ENCODE measurements around the gene OR7A17. TPM values are rescaled to one million over a fixed set of nuclear protein-coding genes. Genes with fewer than 3 reads are reported as not detected.

Gene OR7A17
- under 1 TPM in 1 of 2 donors, not detected in 1; 0.06 TPM for total RNA-seq
- not detected for polyA plus RNA-seq (ENCODE audit: insufficient read depth, low read depth, low replicate concordance)
- long read RNA-seq, donor 1, partial matches to known transcripts: 0 of 1 reads
- long read RNA-seq, donor 1, other reads (novel, unspliced or antisense): 0 of 1 reads
- long read RNA-seq, donor 2: 0 reads

- Histone ChIP-seq H3K9me3 (no peaks in the 10 kb centered on the region), H3K4me3 (no peak within 1 kb of the TSS), H3K4me1 (peaks cover 1% of the 10 kb centered on the region), H3K27me3 (no peaks in the 10 kb centered on the region), H3K36me3 (ENCODE audit: low read depth, missing control alignments) (no peaks in the 10 kb centered on the region), H3K27ac (no peak within 1 kb of the TSS)
- TF ChIP-seq, protein P1, sequence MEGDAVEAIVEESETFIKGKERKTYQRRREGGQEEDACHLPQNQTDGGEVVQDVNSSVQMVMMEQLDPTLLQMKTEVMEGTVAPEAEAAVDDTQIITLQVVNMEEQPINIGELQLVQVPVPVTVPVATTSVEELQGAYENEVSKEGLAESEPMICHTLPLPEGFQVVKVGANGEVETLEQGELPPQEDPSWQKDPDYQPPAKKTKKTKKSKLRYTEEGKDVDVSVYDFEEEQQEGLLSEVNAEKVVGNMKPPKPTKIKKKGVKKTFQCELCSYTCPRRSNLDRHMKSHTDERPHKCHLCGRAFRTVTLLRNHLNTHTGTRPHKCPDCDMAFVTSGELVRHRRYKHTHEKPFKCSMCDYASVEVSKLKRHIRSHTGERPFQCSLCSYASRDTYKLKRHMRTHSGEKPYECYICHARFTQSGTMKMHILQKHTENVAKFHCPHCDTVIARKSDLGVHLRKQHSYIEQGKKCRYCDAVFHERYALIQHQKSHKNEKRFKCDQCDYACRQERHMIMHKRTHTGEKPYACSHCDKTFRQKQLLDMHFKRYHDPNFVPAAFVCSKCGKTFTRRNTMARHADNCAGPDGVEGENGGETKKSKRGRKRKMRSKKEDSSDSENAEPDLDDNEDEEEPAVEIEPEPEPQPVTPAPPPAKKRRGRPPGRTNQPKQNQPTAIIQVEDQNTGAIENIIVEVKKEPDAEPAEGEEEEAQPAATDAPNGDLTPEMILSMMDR (IDR thresholded peaks at IDR 0.05): no peak
- TF ChIP-seq POLR2A (IDR thresholded peaks at IDR 0.05): no peak
- DNase-seq: no peak
- 51 to 59% methylated on average over 4 of the region's 4 CpGs for WGBS, 2 donors
- intact Hi-C loops (cut with DNase I; ENCODE audit: low total_unique reads): no loop called here
Measured at GRCh38 chr19:14886032-14886431, at the start of gene OR7A17. Gene OR7A17, minus strand, starts transcription at chr19:14886132. Its CDS starts 4,777 bp downstream, at chr19:14881355.

- intact Hi-C loops (cut with DNase I; ENCODE audit: low total_unique reads): no loop called here
- Histone ChIP-seq H3K4me1 (no peaks in the 10 kb centered on the region), H3K27me3 (no peaks in the 10 kb centered on the region), H3K36me3 (ENCODE audit: low read depth, missing control alignments) (no peaks in the 10 kb centered on the region), H3K9me3 (no peaks in the 10 kb centered on the region), H3K27ac (no peak overlapping the region), H3K4me3 (no peak overlapping the region)
- no peak for TF ChIP-seq POLR2A (IDR thresholded peaks at IDR 0.05)
- TF ChIP-seq, protein P1 (IDR thresholded peaks at IDR 0.05): no peak
- WGBS, 2 donors: 50 to 78% methylated on average over 1 of the region's 1 CpG
- no peak for DNase-seq
Measured at GRCh38 chr19:14933506-14933905, 47.6 kb upstream of the OR7A17 start.

- peak; percentile 36 for DNase-seq
- no peak overlapping the region for H3K27ac ChIP-seq
- WGBS, 2 donors: 72 to 74% methylated on average over 5 of the region's 5 CpGs
- intact Hi-C loops (cut with DNase I; ENCODE audit: low total_unique reads): no loop called here
- no peak overlapping the region for H3K4me3 ChIP-seq
- H3K27me3 ChIP-seq: no peaks in the 10 kb centered on the region
- no peaks in the 10 kb centered on the region for H3K4me1 ChIP-seq
- no peaks in the 10 kb centered on the region for H3K36me3 ChIP-seq (ENCODE audit: low read depth, missing control alignments)
- H3K9me3 ChIP-seq: no peaks in the 10 kb centered on the region
- no peak for TF ChIP-seq POLR2A (IDR thresholded peaks at IDR 0.05)
- TF ChIP-seq, protein P1 (IDR thresholded peaks at IDR 0.05): no peak
Measured at GRCh38 chr19:14916848-14917247, 30.9 kb upstream of the OR7A17 start.

GRCh38 chr19:14915116-14915515, 29.2 kb upstream of the OR7A17 start:
- no peak for DNase-seq
- no peaks in the 10 kb centered on the region for H3K4me1 ChIP-seq
- intact Hi-C loops (cut with DNase I; ENCODE audit: low total_unique reads): no loop called here
- H3K27ac ChIP-seq: no peak overlapping the region
- H3K4me3 ChIP-seq: no peak overlapping the region
- 72 to 75% methylated on average over 6 of the region's 6 CpGs for WGBS, 2 donors
- H3K27me3 ChIP-seq: no peaks in the 10 kb centered on the region
- no peaks in the 10 kb centered on the region for H3K9me3 ChIP-seq
- H3K36me3 ChIP-seq (ENCODE audit: low read depth, missing control alignments): no peaks in the 10 kb centered on the region
- TF ChIP-seq, protein P1 (IDR thresholded peaks at IDR 0.05): no peak
- TF ChIP-seq POLR2A (IDR thresholded peaks at IDR 0.05): no peak

DNA sequence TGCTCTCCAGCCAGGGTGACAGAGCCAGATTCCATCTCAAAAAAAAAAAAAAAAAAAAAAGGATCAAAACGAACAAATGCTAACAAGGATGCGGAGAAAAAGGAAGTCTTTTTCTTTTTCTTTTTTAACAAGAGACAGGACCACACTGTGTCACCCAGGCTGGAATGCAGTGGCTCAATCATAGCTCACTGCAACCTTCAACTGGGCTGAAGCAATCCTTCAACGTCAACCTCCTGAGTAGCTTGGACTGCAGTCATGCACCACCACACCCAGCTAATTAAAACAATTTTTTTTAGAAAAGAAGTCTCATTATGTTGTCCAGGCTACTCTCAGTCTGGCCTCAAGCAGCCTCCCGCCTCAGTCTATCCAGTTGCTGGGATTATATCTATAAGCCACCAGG, 20.8 kb upstream of the OR7A17 start:
- H3K36me3 ChIP-seq (ENCODE audit: low read depth, missing control alignments): no peaks in the 10 kb centered on the region
- DNase-seq: no peak
- WGBS, 2 donors: 78 to 80% methylated on average over 4 of the region's 4 CpGs
- no peaks in the 10 kb centered on the region for H3K27me3 ChIP-seq
- intact Hi-C loops (cut with DNase I; ENCODE audit: low total_unique reads): no loop called here
- no peaks in the 10 kb centered on the region for H3K9me3 ChIP-seq
- H3K27ac ChIP-seq: no peak overlapping the region
- H3K4me3 ChIP-seq: no peak overlapping the region
- TF ChIP-seq, protein P1 (IDR thresholded peaks at IDR 0.05): no peak
- TF ChIP-seq POLR2A (IDR thresholded peaks at IDR 0.05): no peak
- H3K4me1 ChIP-seq: no peaks in the 10 kb centered on the region
